HCT116 (cell line): Measurements from ENCODE around the gene SIN3A.

Experiments used
- POLR2AphosphoS5 ChIP-seq: IDR thresholded peaks from 2 replicates; pipeline ENCODE4 v1.6.1; 2011; ENCODE audit warnings: mild to moderate bottlenecking, low read depth, low read length, moderate library complexity
- TF ChIP-seq, protein P1 (sequence below): IDR thresholded peaks from 2 replicates; pipeline ENCODE4 v1.6.1; 2012; ENCODE audit warnings: low read depth
- TF ChIP-seq, protein P2 (sequence below), 3 experiments: fragments of 200-600 bp in 1 of 3; sonication (generic) in 1 of 3; IDR thresholded peaks in 2 of 3; conservative IDR thresholded peaks in 1 of 3; 2 replicates each; pipeline ENCODE4 v1.5.1; 2012 to 2017; ENCODE audit warnings: low read depth in 2 of 3, low read length in 2 of 3, antibody characterized with exemption in 1 of 3, borderline replicate concordance in 1 of 3, control low read depth in 1 of 3, mild to moderate bottlenecking in 1 of 3, mixed read lengths in 1 of 3, mixed run types in 1 of 3, moderate library complexity in 1 of 3; ENCODE audit not compliant: insufficient read depth in 1 of 3

DNA sequence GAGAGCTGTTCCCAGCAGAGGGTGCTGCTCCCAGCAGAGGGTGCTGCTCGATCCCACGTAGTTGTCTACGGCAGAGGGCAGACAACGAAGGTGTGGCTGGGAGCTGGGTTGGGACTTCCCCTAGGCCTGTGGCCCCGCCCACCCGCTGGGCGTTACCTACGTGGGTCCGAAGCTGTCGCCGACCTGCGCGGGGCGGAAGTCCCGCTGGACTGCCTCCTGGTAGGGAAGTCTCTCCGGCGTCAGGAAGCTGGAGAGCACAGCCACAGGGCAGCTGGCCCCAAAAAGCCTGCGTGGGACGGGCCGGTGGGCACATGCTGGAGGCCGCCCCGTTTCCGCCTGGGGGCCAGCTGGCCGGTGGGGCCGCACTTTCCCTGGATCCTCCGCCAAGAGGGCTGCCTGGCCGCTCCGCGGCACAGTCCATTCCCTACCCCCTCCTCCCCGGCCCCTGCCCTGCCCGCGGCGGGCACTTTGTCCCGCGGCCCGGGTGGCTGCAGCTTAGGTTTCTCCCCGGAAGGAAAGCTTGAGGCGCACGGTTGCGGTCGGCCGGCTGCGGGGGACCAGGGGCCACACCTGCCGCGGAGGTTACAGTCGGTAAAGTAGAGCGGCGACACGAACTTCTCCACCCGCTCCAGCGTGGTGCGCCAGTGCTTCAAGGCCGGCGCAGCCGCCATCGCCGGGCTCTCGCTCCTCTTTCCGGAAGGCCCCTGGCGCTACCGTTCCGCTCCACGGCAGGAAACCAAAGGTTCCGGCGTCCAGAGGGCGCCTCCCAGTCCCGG is 83.4 kb downstream of the SIN3A start, which contains the start of gene MAN2C1:
- TF ChIP-seq POLR2AphosphoS5 = peak; percentile 95
- TF ChIP-seq, protein P1, sequence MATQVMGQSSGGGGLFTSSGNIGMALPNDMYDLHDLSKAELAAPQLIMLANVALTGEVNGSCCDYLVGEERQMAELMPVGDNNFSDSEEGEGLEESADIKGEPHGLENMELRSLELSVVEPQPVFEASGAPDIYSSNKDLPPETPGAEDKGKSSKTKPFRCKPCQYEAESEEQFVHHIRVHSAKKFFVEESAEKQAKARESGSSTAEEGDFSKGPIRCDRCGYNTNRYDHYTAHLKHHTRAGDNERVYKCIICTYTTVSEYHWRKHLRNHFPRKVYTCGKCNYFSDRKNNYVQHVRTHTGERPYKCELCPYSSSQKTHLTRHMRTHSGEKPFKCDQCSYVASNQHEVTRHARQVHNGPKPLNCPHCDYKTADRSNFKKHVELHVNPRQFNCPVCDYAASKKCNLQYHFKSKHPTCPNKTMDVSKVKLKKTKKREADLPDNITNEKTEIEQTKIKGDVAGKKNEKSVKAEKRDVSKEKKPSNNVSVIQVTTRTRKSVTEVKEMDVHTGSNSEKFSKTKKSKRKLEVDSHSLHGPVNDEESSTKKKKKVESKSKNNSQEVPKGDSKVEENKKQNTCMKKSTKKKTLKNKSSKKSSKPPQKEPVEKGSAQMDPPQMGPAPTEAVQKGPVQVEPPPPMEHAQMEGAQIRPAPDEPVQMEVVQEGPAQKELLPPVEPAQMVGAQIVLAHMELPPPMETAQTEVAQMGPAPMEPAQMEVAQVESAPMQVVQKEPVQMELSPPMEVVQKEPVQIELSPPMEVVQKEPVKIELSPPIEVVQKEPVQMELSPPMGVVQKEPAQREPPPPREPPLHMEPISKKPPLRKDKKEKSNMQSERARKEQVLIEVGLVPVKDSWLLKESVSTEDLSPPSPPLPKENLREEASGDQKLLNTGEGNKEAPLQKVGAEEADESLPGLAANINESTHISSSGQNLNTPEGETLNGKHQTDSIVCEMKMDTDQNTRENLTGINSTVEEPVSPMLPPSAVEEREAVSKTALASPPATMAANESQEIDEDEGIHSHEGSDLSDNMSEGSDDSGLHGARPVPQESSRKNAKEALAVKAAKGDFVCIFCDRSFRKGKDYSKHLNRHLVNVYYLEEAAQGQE = no peak
- TF ChIP-seq, protein P2, sequence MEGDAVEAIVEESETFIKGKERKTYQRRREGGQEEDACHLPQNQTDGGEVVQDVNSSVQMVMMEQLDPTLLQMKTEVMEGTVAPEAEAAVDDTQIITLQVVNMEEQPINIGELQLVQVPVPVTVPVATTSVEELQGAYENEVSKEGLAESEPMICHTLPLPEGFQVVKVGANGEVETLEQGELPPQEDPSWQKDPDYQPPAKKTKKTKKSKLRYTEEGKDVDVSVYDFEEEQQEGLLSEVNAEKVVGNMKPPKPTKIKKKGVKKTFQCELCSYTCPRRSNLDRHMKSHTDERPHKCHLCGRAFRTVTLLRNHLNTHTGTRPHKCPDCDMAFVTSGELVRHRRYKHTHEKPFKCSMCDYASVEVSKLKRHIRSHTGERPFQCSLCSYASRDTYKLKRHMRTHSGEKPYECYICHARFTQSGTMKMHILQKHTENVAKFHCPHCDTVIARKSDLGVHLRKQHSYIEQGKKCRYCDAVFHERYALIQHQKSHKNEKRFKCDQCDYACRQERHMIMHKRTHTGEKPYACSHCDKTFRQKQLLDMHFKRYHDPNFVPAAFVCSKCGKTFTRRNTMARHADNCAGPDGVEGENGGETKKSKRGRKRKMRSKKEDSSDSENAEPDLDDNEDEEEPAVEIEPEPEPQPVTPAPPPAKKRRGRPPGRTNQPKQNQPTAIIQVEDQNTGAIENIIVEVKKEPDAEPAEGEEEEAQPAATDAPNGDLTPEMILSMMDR (IDR thresholded peaks at IDR 0.05 in 2 of 3, conservative IDR thresholded peaks at IDR 0.05 in 1 of 3; ENCODE audit: borderline replicate concordance in 1 of 3, insufficient read depth in 1 of 3, low read depth in 2 of 3, low read length in 2 of 3) = peak; percentile 77 to 95 (median 88)
